PC-9 (cell line): ENCODE measurements around the gene CAPN5. TPM values are rescaled to one million over a fixed set of nuclear protein-coding genes. Genes with fewer than 3 reads are reported as not detected.

Experiments used
- BruUV-seq: library from RNA; stranded (reverse); fragments of 400-500 nt; replicated peaks from 2 replicates; lab custom pipeline; 2021; lab: Mats Ljungman, UMichigan
- CTCF ChIA-PET: fragments of 300-600 bp; sonication (Branson Sonifier 250); formaldehyde crosslinking; loops from one replicate; lab custom pipeline; 2022; ENCODE audit warnings: antibody characterized with exemption; lab: Charles Lee
- POLR2A ChIA-PET: fragments of 300-600 bp; sonication (Branson Sonifier 250); formaldehyde crosslinking; loops from one replicate; lab custom pipeline; 2022; ENCODE audit warnings: antibody characterized with exemption; ENCODE audit not compliant: unreplicated experiment; lab: Charles Lee
- DNase-seq, 2 experiments: peaks; one replicate each; pipeline versions ENCODE4 v3.0.0 to v3.0.0-alpha.2; 2015 to 2022; ENCODE audit warnings: mixed read lengths in 1 of 2
- H2AFZ ChIP-seq: fragments of 200-600 bp; sonication (generic); 2 replicates; pipeline ENCODE4 v1.8.1; 2017; ENCODE audit warnings: antibody characterized with exemption
- H3F3A ChIP-seq: fragments of 200-600 bp; sonication (generic); 2 replicates; pipeline ENCODE4 v1.8.1; 2017; ENCODE audit warnings: antibody characterized with exemption, mild to moderate bottlenecking, low read depth; ENCODE audit not compliant: insufficient read depth
- H3K27ac ChIP-seq: fragments of 200-600 bp; sonication (generic); 2 replicates; pipeline ENCODE4 v1.6.1; 2016; ENCODE audit warnings: mixed run types
- H3K27me3 ChIP-seq: fragments of 200-600 bp; sonication (generic); 2 replicates; pipeline ENCODE4 v1.6.1; 2016; ENCODE audit warnings: low read depth, mixed run types; ENCODE audit not compliant: insufficient read depth
- H3K36me3 ChIP-seq: fragments of 200-600 bp; sonication (generic); 2 replicates; pipeline ENCODE4 v1.6.1; 2016; ENCODE audit warnings: low read depth, mixed run types
- H3K4me1 ChIP-seq: fragments of 200-600 bp; sonication (generic); replicated peaks from 2 replicates; pipeline ENCODE4 v1.6.1; 2016; ENCODE audit warnings: mixed run types; ENCODE audit not compliant: insufficient read depth
- H3K4me2 ChIP-seq: fragments of 200-600 bp; sonication (generic); 2 replicates; pipeline ENCODE4 v1.6.1; 2017; ENCODE audit warnings: mixed run types
- H3K4me3 ChIP-seq: fragments of 200-600 bp; sonication (generic); 2 replicates; pipeline ENCODE4 v1.6.1; 2016; ENCODE audit warnings: mixed run types
- H3K79me2 ChIP-seq: fragments of 200-600 bp; sonication (generic); 2 replicates; pipeline ENCODE4 v1.6.1; 2017; ENCODE audit warnings: low read depth, mixed run types
- H3K9me2 ChIP-seq: fragments of 200-600 bp; sonication (generic); 2 replicates; pipeline ENCODE4 v1.8.1; 2017; ENCODE audit warnings: mild to moderate bottlenecking; ENCODE audit not compliant: insufficient read depth
- H3K9me3 ChIP-seq: fragments of 200-600 bp; sonication (generic); 2 replicates; pipeline ENCODE4 v1.8.1; 2016; ENCODE audit warnings: low read depth; ENCODE audit not compliant: insufficient read depth
- H4K20me1 ChIP-seq: fragments of 200-600 bp; sonication (generic); 2 replicates; pipeline ENCODE4 v1.8.1; 2017; ENCODE audit not compliant: insufficient read depth
- CTCF ChIP-seq: fragments of 200-600 bp; sonication (generic); conservative IDR thresholded peaks from 2 replicates; pipeline ENCODE4 v1.6.1; 2017; ENCODE audit warnings: mixed run types, antibody characterized with exemption, mild to moderate bottlenecking, moderate library complexity
- EZH2 ChIP-seq: fragments of 200-600 bp; sonication (generic); IDR thresholded peaks from 2 replicates; pipeline ENCODE4 v1.8.0; 2017; ENCODE audit warnings: antibody characterized with exemption, low read depth
- intact Hi-C: fragments of 100-400 bp; cut with micrococcal nuclease; formaldehyde crosslinking; loops from one replicate; pipeline ENCODE4 v1.10.0; 2022; ENCODE audit not compliant: unreplicated experiment
- total RNA-seq: library from RNA; stranded (reverse); gene quantifications from 2 replicates; pipeline ENCODE4 v1.2.3, GENCODE V29; 2021

Gene CAPN5
- total RNA-seq, 1 experiment from 2014 or later: 9.9 TPM

DNA sequence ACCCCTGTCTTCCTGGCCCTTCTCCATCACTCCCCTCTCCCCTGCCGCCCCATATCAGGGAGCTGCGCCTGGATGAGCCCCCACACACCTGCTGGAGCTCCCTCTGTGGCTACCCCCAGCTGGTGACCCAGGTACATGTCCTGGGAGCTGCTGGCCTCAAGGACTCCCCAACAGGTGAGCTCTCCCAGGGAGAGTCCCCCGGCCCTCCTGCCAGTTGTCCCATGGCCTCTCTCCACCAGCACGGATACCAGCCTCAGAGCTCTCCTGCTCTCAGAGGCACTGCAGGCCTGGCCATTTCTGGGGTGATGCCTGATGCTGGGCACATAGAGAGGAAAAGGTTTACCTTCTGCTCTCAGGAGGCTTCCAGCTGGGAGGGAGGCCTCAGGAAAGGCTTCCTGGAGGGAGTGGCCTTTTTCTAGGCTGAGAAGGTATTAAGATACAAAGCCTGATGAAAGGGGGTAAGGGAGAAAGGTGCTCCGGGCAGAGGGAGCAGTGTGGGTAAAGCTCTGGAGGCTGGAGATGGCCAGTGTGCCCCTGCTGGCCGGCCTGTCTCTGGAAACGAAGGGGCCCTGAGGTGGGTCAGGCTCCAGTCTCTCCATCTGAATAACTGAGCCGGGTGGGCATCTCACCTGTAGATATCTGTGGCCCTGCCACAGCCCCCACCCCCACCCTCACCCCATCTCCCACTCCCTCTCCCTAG, 55.3 kb downstream of the CAPN5 start:
- no peaks in the 10 kb centered on the region for H3K27me3 ChIP-seq
- CTCF ChIA-PET: no interaction called here

GRCh38 chr11:77122576-77123212, 55.9 kb downstream of the CAPN5 start:
- H2AFZ ChIP-seq: no peak overlapping the region
- H3K27me3 ChIP-seq: no peaks in the 10 kb centered on the region
- no peaks in the 10 kb centered on the region for H3F3A ChIP-seq
- H3K27ac ChIP-seq: no peak overlapping the region
- POLR2A ChIA-PET: no interaction called here
- no peaks in the 10 kb centered on the region for H3K9me2 ChIP-seq
- no peaks in the 10 kb centered on the region for H3K79me2 ChIP-seq
- intact Hi-C loops: no loop called here
- no peak for DNase-seq
- no peak overlapping the region for H3K4me3 ChIP-seq
- no peaks in the 10 kb centered on the region for H3K4me1 ChIP-seq
- TF ChIP-seq EZH2 (no peak), CTCF (no peak)
- no peaks in the 10 kb centered on the region for H3K36me3 ChIP-seq
- CTCF ChIA-PET: no interaction called here
- no peaks in the 10 kb centered on the region for H3K9me3 ChIP-seq
- H4K20me1 ChIP-seq: no peaks in the 10 kb centered on the region; the same call in 1 of the 2 replicates
- H3K4me2 ChIP-seq: no peak overlapping the region
- no TSS peak for BruUV-seq

More for the DNA sequence above, 55.3 kb downstream of the CAPN5 start:
- intact Hi-C loops: no loop called here
- Histone ChIP-seq H3K79me2 (no peaks in the 10 kb centered on the region), H2AFZ (no peak overlapping the region), H3K4me1 (no peaks in the 10 kb centered on the region), H4K20me1 (no peaks in the 10 kb centered on the region; the same call in 1 of the 2 replicates), H3K4me3 (no peak overlapping the region), H3K9me3 (no peaks in the 10 kb centered on the region), H3K4me2 (no peak overlapping the region), H3K9me2 (no peaks in the 10 kb centered on the region), H3F3A (no peaks in the 10 kb centered on the region), H3K27ac (no peak overlapping the region), H3K36me3 (no peaks in the 10 kb centered on the region)
- no peak for DNase-seq
- no TSS peak for BruUV-seq
- TF ChIP-seq CTCF (no peak), EZH2 (no peak)
- POLR2A ChIA-PET: no interaction called here

- Histone ChIP-seq H3K4me2 (no peak overlapping the region), H4K20me1 (no peaks in the 10 kb centered on the region; the same call in 1 of the 2 replicates), H3F3A (no peaks in the 10 kb centered on the region), H3K4me1 (no peaks in the 10 kb centered on the region), H3K4me3 (no peak overlapping the region), H3K9me2 (no peaks in the 10 kb centered on the region), H3K36me3 (no peaks in the 10 kb centered on the region), H3K79me2 (no peaks in the 10 kb centered on the region), H3K27ac (no peak overlapping the region), H2AFZ (no peak overlapping the region), H3K27me3 (no peaks in the 10 kb centered on the region), H3K9me3 (no peaks in the 10 kb centered on the region)
- CTCF ChIA-PET: no interaction called here
- POLR2A ChIA-PET: no interaction called here
- no peak for TF ChIP-seq EZH2
- no peak for TF ChIP-seq CTCF
- intact Hi-C loops: no loop called here
- no TSS peak for BruUV-seq
- DNase-seq: no peak
Measured at GRCh38 chr11:77123591-77123990, 56.8 kb downstream of the CAPN5 start.
